Measurements from ENCODE around the gene TENM4.
A peak's percentile ranks its signal among the peaks of the same experiment; 100 is the strongest.

TENM4 gene

GRCh38 chr11:79396001-79396400, 44.8 kb downstream of the TENM4 start:
- DNase-seq (ENCODE audit: low read depth) = peak; percentile 57
- no peak for TF ChIP-seq CTCF (conservative IDR thresholded peaks at IDR 0.05; ENCODE audit: low read length)
- H3K4me3 ChIP-seq (ENCODE audit: low read length) = no peak overlapping the region

- no peak overlapping the region for H3K4me3 ChIP-seq (ENCODE audit: low read length)
- DNase-seq (ENCODE audit: low read depth) = no peak
- TF ChIP-seq CTCF (conservative IDR thresholded peaks at IDR 0.05; ENCODE audit: low read length) = no peak
Measured at GRCh38 chr11:79393362-79394043, 47.3 kb downstream of the TENM4 start.

- no peak for DNase-seq (ENCODE audit: low read depth)
- TF ChIP-seq CTCF (conservative IDR thresholded peaks at IDR 0.05; ENCODE audit: low read length) = no peak
Measured at GRCh38 chr11:79392161-79392560, 48.7 kb downstream of the TENM4 start.

GRCh38 chr11:79390923-79391322, 49.9 kb downstream of the TENM4 start:
- no peak overlapping the region for H3K4me3 ChIP-seq (ENCODE audit: low read length)
- no peak for TF ChIP-seq CTCF (conservative IDR thresholded peaks at IDR 0.05; ENCODE audit: low read length)
- peak; percentile 60 for DNase-seq (ENCODE audit: low read depth)

More at GRCh38 chr11:79392161-79392560, 48.7 kb downstream of the TENM4 start:
- no peak overlapping the region for H3K4me3 ChIP-seq (ENCODE audit: low read length)

- no peak overlapping the region for H3K4me3 ChIP-seq (ENCODE audit: low read length)
- TF ChIP-seq CTCF (conservative IDR thresholded peaks at IDR 0.05; ENCODE audit: low read length) = no peak
- no peak for DNase-seq (ENCODE audit: low read depth)
Measured at GRCh38 chr11:79390477-79390876, 50.4 kb downstream of the TENM4 start.

- peak; percentile 81 for DNase-seq (ENCODE audit: low read depth)
- H3K4me3 ChIP-seq (ENCODE audit: low read length) = no peak overlapping the region
- no peak for TF ChIP-seq CTCF (conservative IDR thresholded peaks at IDR 0.05; ENCODE audit: low read length)
Measured at GRCh38 chr11:79388201-79388600, 52.6 kb downstream of the TENM4 start.

GRCh38 chr11:79383874-79384273, 57.0 kb downstream of the TENM4 start:
- TF ChIP-seq CTCF (conservative IDR thresholded peaks at IDR 0.05; ENCODE audit: low read length) = no peak
- no peak overlapping the region for H3K4me3 ChIP-seq (ENCODE audit: low read length)
- peak; percentile 41 for DNase-seq (ENCODE audit: low read depth)

All from AG10803 (cell line).